Measurements from ENCODE around the gene PRR19. TPM values are rescaled to one million over a fixed set of nuclear protein-coding genes. Genes with fewer than 3 reads are reported as not detected.
"Not testable (repeated sequence)": the region's sequence is repeated elsewhere in the genome, so short reads cannot be mapped to it uniquely, and the experiment has no call there.

PRR19 gene
- total RNA-seq, 2 donors from 2014 or later = 0.32 to 1.0 TPM

- no peaks in the 10 kb centered on the region for H3K4me1 ChIP-seq
- no peaks in the 10 kb centered on the region for H3K36me3 ChIP-seq
- intact Hi-C loops (cut with DNase I) = no loop called here
- H3K9ac ChIP-seq (ENCODE audit: low read depth in 2 of 2, low read length in 2 of 2) = no peak overlapping the region
- H3K4me3 ChIP-seq = no peak overlapping the region
- TF ChIP-seq CTCF (IDR thresholded peaks at IDR 0.05) = no peak
- DNase-seq = no peak
- H3K27ac ChIP-seq = no peak overlapping the region
- no peaks in the 10 kb centered on the region for H3K9me3 ChIP-seq
- H3K27me3 ChIP-seq = no peaks in the 10 kb centered on the region
These were observed 33.5 kb downstream of the PRR19 start for GRCh38 chr19:42335374-42335936.

DNA sequence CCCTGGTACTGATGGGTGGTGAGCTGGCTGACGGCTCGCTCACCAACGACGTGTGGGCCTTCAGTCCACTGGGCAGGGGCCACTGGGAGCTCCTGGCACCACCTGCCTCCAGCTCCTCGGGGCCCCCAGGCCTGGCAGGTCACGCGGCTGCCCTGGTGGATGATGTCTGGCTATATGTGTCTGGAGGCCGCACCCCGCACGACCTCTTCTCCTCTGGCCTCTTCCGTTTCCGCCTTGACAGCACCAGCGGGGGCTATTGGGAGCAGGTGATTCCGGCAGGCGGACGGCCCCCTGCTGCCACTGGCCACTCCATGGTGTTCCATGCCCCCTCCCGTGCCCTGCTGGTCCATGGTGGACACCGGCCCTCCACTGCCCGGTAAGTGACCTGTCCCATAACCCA is 34.0 kb downstream of the PRR19 start:
- no peaks in the 10 kb centered on the region for H3K4me1 ChIP-seq
- DNase-seq = no peak
- no peak for TF ChIP-seq CTCF (IDR thresholded peaks at IDR 0.05)
- H3K9me3 ChIP-seq = no peaks in the 10 kb centered on the region
- H3K9ac ChIP-seq (ENCODE audit: low read depth in 2 of 2, low read length in 2 of 2) = no peak overlapping the region
- no peaks in the 10 kb centered on the region for H3K27me3 ChIP-seq
- no peak overlapping the region for H3K27ac ChIP-seq
- intact Hi-C loops (cut with DNase I) = no loop called here
- no peak overlapping the region for H3K4me3 ChIP-seq
- H3K36me3 ChIP-seq = no peaks in the 10 kb centered on the region

DNA sequence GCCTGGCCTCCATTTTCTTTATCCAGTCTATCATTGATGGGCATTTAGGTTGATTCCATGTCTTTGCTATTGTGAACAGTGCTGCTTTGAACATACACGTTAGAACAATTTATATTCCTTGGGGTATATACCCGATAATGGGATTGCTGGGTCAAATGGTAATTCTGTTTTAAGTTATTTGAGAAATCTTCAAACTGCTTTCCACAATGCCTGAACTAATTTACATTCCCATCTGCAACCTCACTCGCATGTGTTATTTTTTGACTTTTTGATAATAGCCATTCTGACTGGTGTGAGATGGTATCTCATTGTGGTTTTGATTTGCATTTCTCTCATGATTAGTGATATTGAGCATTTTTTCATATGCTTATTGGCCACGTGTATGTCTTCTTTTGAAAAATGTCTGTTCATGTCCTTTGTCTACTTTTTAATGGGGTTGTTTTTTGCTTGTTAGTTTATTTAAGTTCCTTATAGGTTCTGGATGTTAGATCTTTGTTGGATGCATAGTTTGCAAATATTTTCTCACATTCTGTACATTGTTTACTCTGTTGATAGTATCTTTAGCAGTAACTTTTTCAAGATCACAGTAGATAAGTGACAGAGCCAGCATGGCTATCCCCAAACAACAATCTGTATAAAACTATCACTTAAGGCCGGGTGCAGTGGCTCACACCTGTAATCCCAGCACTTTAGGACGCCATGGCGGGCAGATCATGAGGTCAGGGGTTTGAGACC is 37.4 kb downstream of the PRR19 start:
- H3K9me3 ChIP-seq; H3K4me1 ChIP-seq; intact Hi-C loops (cut with DNase I); H3K27ac ChIP-seq; H3K9ac ChIP-seq (ENCODE audit: low read depth in 2 of 2, low read length in 2 of 2); DNase-seq; H3K27me3 ChIP-seq; H3K36me3 ChIP-seq; H3K4me3 ChIP-seq: not testable (repeated sequence)

GRCh38 chr19:42339922-42340321 is 38.0 kb downstream of the PRR19 start:
- H3K9ac ChIP-seq (ENCODE audit: low read depth in 2 of 2, low read length in 2 of 2); H3K9me3 ChIP-seq; H3K27me3 ChIP-seq; H3K4me3 ChIP-seq; H3K27ac ChIP-seq; H3K36me3 ChIP-seq; DNase-seq; intact Hi-C loops (cut with DNase I); H3K4me1 ChIP-seq: not testable (repeated sequence)

DNA sequence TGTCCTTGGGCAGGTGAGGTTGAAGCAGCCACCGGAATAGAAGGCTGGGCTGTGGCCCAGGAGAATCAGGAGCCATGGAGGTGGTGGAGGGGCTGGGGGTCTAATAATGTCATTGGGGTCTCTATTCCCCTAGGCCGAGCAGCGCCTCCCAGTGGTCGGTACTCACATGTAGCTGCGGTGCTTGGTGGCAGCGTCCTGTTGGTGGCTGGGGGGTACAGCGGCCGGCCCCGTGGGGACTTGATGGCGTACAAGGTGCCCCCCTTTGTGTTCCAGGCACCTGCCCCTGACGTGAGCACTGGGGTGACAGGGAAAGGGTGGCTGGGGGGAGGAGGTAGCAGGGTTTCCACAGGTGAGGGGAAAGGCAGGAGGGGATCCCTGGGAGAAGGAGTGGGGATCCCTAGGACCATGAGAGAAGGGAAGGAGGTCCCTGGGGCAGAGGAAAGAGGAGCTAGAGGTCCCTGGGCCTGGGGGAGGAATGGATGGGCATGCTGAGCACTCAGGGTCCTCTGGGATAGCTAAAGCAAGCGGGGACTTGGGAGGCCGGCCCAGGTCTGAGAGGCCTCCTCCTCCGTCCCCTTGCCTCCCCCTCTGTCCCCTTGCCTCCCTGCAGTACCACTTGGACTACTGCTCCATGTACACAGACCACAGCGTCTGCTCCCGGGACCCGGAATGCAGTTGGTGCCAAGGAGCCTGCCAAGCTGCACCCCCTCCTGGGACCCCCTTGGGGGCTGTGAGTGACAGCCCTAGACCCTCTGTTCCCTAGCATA is 41.6 kb downstream of the PRR19 start:
- Histone ChIP-seq H3K9me3 (no peaks in the 10 kb centered on the region), H3K27me3 (no peaks in the 10 kb centered on the region), H3K27ac (no peak overlapping the region), H3K36me3 (no peaks in the 10 kb centered on the region), H3K4me3 (no peak overlapping the region), H3K4me1 (no peaks in the 10 kb centered on the region), H3K9ac (ENCODE audit: low read depth in 2 of 2, low read length in 2 of 2) (no peak overlapping the region)
- intact Hi-C loops (cut with DNase I) = no loop called here
- no peak for TF ChIP-seq CTCF (IDR thresholded peaks at IDR 0.05)
- DNase-seq = no peak

DNA sequence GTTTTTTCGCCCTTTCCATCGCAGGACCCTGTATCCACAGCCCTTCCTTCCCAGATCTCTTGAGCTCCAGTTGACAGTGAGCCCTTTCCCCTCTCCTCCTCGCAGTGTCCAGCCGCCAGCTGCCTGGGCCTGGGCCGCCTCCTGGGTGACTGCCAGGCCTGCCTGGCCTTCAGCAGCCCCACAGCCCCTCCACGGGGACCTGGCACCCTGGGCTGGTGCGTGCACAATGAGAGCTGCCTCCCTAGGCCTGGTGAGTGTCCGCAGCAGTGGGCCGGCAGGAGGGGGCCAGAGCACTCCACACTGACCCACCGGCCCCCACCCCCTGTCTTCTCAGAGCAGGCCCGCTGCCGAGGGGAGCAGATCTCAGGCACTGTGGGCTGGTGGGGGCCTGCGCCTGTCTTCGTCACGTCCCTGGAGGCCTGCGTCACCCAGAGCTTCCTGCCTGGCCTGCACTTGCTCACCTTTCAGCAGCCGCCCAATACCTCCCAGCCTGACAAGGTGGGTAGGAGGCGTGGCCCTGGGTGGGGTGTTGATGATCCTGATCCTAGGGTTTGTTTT is 42.5 kb downstream of the PRR19 start:
- Histone ChIP-seq H3K27me3 (no peaks in the 10 kb centered on the region), H3K4me3 (no peak overlapping the region), H3K9me3 (no peaks in the 10 kb centered on the region), H3K4me1 (no peaks in the 10 kb centered on the region), H3K27ac (no peak overlapping the region), H3K36me3 (no peaks in the 10 kb centered on the region), H3K9ac (ENCODE audit: low read depth in 2 of 2, low read length in 2 of 2) (no peak overlapping the region)
- intact Hi-C loops (cut with DNase I) = no loop called here
- TF ChIP-seq CTCF (IDR thresholded peaks at IDR 0.05) = no peak
- DNase-seq = no peak

Measured in colonic mucosa (tissue), 4 donors.